ENCODE data around the gene CEACAM1.
A peak's percentile ranks its signal among the peaks of the same experiment; 100 is the strongest.

The CEACAM1 gene

GRCh38 chr19:42477117-42477516 lies 51.2 kb downstream of the CEACAM1 start:
- H3K4me3 ChIP-seq (ENCODE audit: control insufficient read depth, low read depth, low read length) = no peak overlapping the region
- no peak for TF ChIP-seq CTCF (conservative IDR thresholded peaks at IDR 0.05; ENCODE audit: control insufficient read depth, insufficient read depth, low read depth, low read length)
- DNase-seq (ENCODE audit: low read depth) = no peak

- H3K4me3 ChIP-seq (ENCODE audit: control insufficient read depth, low read depth, low read length) = no peak overlapping the region
- TF ChIP-seq CTCF (conservative IDR thresholded peaks at IDR 0.05; ENCODE audit: control insufficient read depth, insufficient read depth, low read depth, low read length) = no peak
- no peak for DNase-seq (ENCODE audit: low read depth)
Observed at GRCh38 chr19:42475366-42475765, 52.9 kb downstream of the CEACAM1 start.

GRCh38 chr19:42474743-42475142 lies 53.5 kb downstream of the CEACAM1 start:
- DNase-seq (ENCODE audit: low read depth) = no peak

GRCh38 chr19:42473686-42474085 lies 54.6 kb downstream of the CEACAM1 start:
- H3K4me3 ChIP-seq (ENCODE audit: control insufficient read depth, low read depth, low read length) = no peak overlapping the region
- TF ChIP-seq CTCF (conservative IDR thresholded peaks at IDR 0.05; ENCODE audit: control insufficient read depth, insufficient read depth, low read depth, low read length) = no peak
- no peak for DNase-seq (ENCODE audit: low read depth)

More at GRCh38 chr19:42474743-42475142, 53.5 kb downstream of the CEACAM1 start:
- H3K4me3 ChIP-seq (ENCODE audit: control insufficient read depth, low read depth, low read length) = no peak overlapping the region
- TF ChIP-seq CTCF (conservative IDR thresholded peaks at IDR 0.05; ENCODE audit: control insufficient read depth, insufficient read depth, low read depth, low read length) = no peak

- no peak for TF ChIP-seq CTCF (conservative IDR thresholded peaks at IDR 0.05; ENCODE audit: control insufficient read depth, insufficient read depth, low read depth, low read length)
- no peak overlapping the region for H3K4me3 ChIP-seq (ENCODE audit: control insufficient read depth, low read depth, low read length)
- DNase-seq (ENCODE audit: low read depth) = no peak
Observed at GRCh38 chr19:42472402-42473147, 55.7 kb downstream of the CEACAM1 start.

GRCh38 chr19:42471554-42472249 lies 56.6 kb downstream of the CEACAM1 start:
- no peak for TF ChIP-seq CTCF (conservative IDR thresholded peaks at IDR 0.05; ENCODE audit: control insufficient read depth, insufficient read depth, low read depth, low read length)
- peak; percentile 31 for DNase-seq (ENCODE audit: low read depth)
- H3K4me3 ChIP-seq (ENCODE audit: control insufficient read depth, low read depth, low read length) = no peak overlapping the region
